ENCODE measurements around the gene SLC6A9. TPM values are rescaled to one million over a fixed set of nuclear protein-coding genes. Genes with fewer than 3 reads are reported as not detected.

SLC6A9 gene
- total and polyA plus RNA-seq, 2 experiments from 2014 or later, result 14.4 to 20.0 TPM

DNA sequence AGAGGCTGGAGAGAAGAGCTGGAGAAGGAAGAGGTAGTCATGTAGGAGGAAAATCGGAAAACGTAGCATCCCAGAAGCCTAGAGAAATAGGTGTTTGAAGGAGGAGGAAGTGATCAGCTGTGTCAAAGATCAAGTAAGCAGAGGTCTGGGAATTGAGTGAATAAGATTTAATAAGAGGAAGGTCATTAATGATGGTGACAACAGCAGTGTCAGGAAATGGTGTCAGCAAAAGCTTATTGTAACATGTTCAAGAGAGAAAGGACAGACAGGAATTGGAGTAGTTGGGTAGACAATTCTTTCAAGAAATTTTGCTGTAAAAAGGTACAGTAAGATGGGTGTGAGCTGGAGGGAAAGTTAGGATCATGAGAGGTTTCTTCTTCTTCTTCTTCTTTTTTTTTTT is 41.6 kb upstream of the SLC6A9 start:
- no peaks in the 10 kb centered on the region for H4K20me1 ChIP-seq (replicated peaks; ENCODE audit: insufficient read depth)
- no peak overlapping the region for H3K4me2 ChIP-seq
- no peak overlapping the region for H3K4me3 ChIP-seq
- TF ChIP-seq POLR2AphosphoS5 (IDR thresholded peaks at IDR 0.05; ENCODE audit: low read depth) (no peak), CREB1 (CRISPR knock-in tag; IDR thresholded peaks at IDR 0.05; ENCODE audit: low read depth) (no peak), JUNB (IDR thresholded peaks at IDR 0.05; ENCODE audit: unreplicated experiment) (no peak), ZNF331 (CRISPR knock-in tag; IDR thresholded peaks at IDR 0.05; ENCODE audit: low read depth) (no peak), ZNF114 (CRISPR knock-in tag; IDR thresholded peaks at IDR 0.05) (no peak), STAT1 (IDR thresholded peaks at IDR 0.05; ENCODE audit: unreplicated experiment) (no peak), ETS1 (IDR thresholded peaks at IDR 0.05) (no peak), NANOG (IDR thresholded peaks at IDR 0.05; ENCODE audit: borderline replicate concordance) (no peak), REST (IDR thresholded peaks at IDR 0.05; ENCODE audit: unreplicated experiment) (no peak), EZH2 (IDR thresholded peaks at IDR 0.05; ENCODE audit: low read depth, unreplicated experiment) (no peak), EZH2phosphoT487 (IDR thresholded peaks at IDR 0.05; ENCODE audit: unreplicated experiment) (no peak)
- TF ChIP-seq, protein P1, sequence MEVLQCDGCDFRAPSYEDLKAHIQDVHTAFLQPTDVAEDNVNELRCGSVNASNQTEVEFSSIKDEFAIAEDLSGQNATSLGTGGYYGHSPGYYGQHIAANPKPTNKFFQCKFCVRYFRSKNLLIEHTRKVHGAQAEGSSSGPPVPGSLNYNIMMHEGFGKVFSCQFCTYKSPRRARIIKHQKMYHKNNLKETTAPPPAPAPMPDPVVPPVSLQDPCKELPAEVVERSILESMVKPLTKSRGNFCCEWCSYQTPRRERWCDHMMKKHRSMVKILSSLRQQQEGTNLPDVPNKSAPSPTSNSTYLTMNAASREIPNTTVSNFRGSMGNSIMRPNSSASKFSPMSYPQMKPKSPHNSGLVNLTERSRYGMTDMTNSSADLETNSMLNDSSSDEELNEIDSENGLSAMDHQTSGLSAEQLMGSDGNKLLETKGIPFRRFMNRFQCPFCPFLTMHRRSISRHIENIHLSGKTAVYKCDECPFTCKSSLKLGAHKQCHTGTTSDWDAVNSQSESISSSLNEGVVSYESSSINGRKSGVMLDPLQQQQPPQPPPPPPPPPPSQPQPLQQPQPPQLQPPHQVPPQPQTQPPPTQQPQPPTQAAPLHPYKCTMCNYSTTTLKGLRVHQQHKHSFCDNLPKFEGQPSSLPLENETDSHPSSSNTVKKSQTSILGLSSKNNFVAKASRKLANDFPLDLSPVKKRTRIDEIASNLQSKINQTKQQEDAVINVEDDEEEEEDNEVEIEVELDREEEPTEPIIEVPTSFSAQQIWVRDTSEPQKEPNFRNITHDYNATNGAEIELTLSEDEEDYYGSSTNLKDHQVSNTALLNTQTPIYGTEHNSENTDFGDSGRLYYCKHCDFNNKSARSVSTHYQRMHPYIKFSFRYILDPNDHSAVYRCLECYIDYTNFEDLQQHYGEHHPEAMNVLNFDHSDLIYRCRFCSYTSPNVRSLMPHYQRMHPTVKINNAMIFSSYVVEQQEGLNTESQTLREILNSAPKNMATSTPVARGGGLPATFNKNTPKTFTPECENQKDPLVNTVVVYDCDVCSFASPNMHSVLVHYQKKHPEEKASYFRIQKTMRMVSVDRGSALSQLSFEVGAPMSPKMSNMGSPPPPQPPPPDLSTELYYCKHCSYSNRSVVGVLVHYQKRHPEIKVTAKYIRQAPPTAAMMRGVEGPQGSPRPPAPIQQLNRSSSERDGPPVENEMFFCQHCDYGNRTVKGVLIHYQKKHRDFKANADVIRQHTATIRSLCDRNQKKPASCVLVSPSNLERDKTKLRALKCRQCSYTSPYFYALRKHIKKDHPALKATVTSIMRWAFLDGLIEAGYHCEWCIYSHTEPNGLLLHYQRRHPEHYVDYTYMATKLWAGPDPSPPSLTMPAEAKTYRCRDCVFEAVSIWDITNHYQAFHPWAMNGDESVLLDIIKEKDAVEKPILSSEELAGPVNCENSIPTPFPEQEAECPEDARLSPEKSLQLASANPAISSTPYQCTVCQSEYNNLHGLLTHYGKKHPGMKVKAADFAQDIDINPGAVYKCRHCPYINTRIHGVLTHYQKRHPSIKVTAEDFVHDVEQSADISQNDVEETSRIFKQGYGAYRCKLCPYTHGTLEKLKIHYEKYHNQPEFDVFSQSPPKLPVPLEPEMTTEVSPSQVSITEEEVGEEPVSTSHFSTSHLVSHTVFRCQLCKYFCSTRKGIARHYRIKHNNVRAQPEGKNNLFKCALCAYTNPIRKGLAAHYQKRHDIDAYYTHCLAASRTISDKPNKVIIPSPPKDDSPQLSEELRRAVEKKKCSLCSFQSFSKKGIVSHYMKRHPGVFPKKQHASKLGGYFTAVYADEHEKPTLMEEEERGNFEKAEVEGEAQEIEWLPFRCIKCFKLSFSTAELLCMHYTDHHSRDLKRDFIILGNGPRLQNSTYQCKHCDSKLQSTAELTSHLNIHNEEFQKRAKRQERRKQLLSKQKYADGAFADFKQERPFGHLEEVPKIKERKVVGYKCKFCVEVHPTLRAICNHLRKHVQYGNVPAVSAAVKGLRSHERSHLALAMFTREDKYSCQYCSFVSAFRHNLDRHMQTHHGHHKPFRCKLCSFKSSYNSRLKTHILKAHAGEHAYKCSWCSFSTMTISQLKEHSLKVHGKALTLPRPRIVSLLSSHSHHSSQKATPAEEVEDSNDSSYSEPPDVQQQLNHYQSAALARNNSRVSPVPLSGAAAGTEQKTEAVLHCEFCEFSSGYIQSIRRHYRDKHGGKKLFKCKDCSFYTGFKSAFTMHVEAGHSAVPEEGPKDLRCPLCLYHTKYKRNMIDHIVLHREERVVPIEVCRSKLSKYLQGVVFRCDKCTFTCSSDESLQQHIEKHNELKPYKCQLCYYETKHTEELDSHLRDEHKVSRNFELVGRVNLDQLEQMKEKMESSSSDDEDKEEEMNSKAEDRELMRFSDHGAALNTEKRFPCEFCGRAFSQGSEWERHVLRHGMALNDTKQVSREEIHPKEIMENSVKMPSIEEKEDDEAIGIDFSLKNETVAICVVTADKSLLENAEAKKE (CRISPR knock-in tag; IDR thresholded peaks at IDR 0.05), result no peak
- TF ChIP-seq, protein P2, sequence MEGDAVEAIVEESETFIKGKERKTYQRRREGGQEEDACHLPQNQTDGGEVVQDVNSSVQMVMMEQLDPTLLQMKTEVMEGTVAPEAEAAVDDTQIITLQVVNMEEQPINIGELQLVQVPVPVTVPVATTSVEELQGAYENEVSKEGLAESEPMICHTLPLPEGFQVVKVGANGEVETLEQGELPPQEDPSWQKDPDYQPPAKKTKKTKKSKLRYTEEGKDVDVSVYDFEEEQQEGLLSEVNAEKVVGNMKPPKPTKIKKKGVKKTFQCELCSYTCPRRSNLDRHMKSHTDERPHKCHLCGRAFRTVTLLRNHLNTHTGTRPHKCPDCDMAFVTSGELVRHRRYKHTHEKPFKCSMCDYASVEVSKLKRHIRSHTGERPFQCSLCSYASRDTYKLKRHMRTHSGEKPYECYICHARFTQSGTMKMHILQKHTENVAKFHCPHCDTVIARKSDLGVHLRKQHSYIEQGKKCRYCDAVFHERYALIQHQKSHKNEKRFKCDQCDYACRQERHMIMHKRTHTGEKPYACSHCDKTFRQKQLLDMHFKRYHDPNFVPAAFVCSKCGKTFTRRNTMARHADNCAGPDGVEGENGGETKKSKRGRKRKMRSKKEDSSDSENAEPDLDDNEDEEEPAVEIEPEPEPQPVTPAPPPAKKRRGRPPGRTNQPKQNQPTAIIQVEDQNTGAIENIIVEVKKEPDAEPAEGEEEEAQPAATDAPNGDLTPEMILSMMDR (conservative IDR thresholded peaks at IDR 0.05; ENCODE audit: low read depth in 2 of 2), result no peak
- no peak overlapping the region for H2AFZ ChIP-seq
- H3K27me3 ChIP-seq (ENCODE audit: insufficient read depth), result no peaks in the 10 kb centered on the region
- Mint-ChIP-seq H3K27ac (no peak overlapping the region), H3K9me3 (0 out of 3 replicates have a peak, but pooled peaks cover 3% of the 10 kb centered on the region), H3K4me1 (peaks cover 20% of the 10 kb centered on the region), H3K36me3 (ENCODE audit: low read depth) (no peaks in the 10 kb centered on the region), H3K27me3 (ENCODE audit: insufficient read depth, low read depth, poor library complexity) (peaks cover 4% of the 10 kb centered on the region), H3K4me3 (no peak overlapping the region)
- no peak for ATAC-seq
- no peak overlapping the region for H3K27ac ChIP-seq (ENCODE audit: low read depth)
- no peaks in the 10 kb centered on the region for H3K79me2 ChIP-seq (replicated peaks; ENCODE audit: insufficient read depth)
- DNase-seq (ENCODE audit: low spot score), result no peak
- 0 out of 2 replicates have a peak, but pooled peaks cover 2% of the 10 kb centered on the region for H3K9me2 ChIP-seq (ENCODE audit: insufficient read depth)
- H3K4me1 ChIP-seq (ENCODE audit: insufficient read depth), result 0 out of 2 replicates have a peak, but pooled peaks cover 5% of the 10 kb centered on the region
- H3K36me3 ChIP-seq (ENCODE audit: insufficient read depth), result no peaks in the 10 kb centered on the region
- no peaks in the 10 kb centered on the region for H3F3A ChIP-seq (replicated peaks; ENCODE audit: low read depth)

All from GM23338 (cell line).